GM12864 (cell line): ENCODE results near the gene PGLYRP3.

Experiments used
- DNase-seq: peaks from one replicate; pipeline ENCODE4 v3.0.0-alpha.2; 2011; ENCODE audit warnings: low read depth
- H3K4me3 ChIP-seq: 2 replicates; pipeline ENCODE4 v1.5.1; 2011; ENCODE audit warnings: mild to moderate bottlenecking, low read depth, low read length, control low read depth
- CTCF ChIP-seq: IDR thresholded peaks from 2 replicates; pipeline ENCODE4 v1.5.1; 2011; ENCODE audit warnings: low read depth, mild to moderate bottlenecking, moderate library complexity, low read length, control low read depth, inconsistent platforms; ENCODE audit errors: missing control alignments

PGLYRP3 gene

GRCh38 chr1:153312570-153313186, at the start of gene PGLYRP3:
PGLYRP3 (minus strand) TSS chr1:153312952; CDS start chr1:153310665, 2,287 bp downstream.
- no peak for TF ChIP-seq CTCF
- no peak within 1 kb of the TSS for H3K4me3 ChIP-seq
- DNase-seq: no peak

- H3K4me3 ChIP-seq: no peak overlapping the region
- no peak for TF ChIP-seq CTCF
- DNase-seq: no peak
Observed at GRCh38 chr1:153362187-153362775, 49.5 kb upstream of the PGLYRP3 start.

- no peak for DNase-seq
- H3K4me3 ChIP-seq: no peak overlapping the region
- no peak for TF ChIP-seq CTCF
Observed at GRCh38 chr1:153361480-153362109, 48.8 kb upstream of the PGLYRP3 start.

GRCh38 chr1:153360592-153361479, 48.1 kb upstream of the PGLYRP3 start:
- no peak overlapping the region for H3K4me3 ChIP-seq
- no peak for DNase-seq
- no peak for TF ChIP-seq CTCF

GRCh38 chr1:153360190-153360589, 47.4 kb upstream of the PGLYRP3 start:
- no peak overlapping the region for H3K4me3 ChIP-seq
- no peak for DNase-seq
- TF ChIP-seq CTCF: no peak

- TF ChIP-seq CTCF: no peak
- no peak overlapping the region for H3K4me3 ChIP-seq
- DNase-seq: no peak
Observed at GRCh38 chr1:153359241-153359640, 46.5 kb upstream of the PGLYRP3 start.
